Skeletal muscle tissue (tissue), 4 donors: ENCODE data around the gene FDXR. TPM values are rescaled to one million over a fixed set of nuclear protein-coding genes. Genes with fewer than 3 reads are reported as not detected.
A peak's percentile ranks its signal among the peaks of the same experiment; 100 is the strongest.

ENCODE experiments used
- H3K27ac ChIP-seq: one replicate; pipeline ENCODE4 v1.7.0; 2013; ENCODE audit warnings: mild to moderate bottlenecking, low read depth, low read length, inconsistent platforms
- H3K27me3 ChIP-seq, 3 donors: one replicate each; pipeline ENCODE4 v1.7.0; 2013; ENCODE audit warnings: low read length in 3 of 3; ENCODE audit not compliant: control insufficient read depth in 3 of 3, insufficient read depth in 3 of 3
- H3K36me3 ChIP-seq, 3 donors: one replicate each; pipeline ENCODE4 v1.7.0; 2013; ENCODE audit warnings: low read length in 3 of 3; ENCODE audit not compliant: control insufficient read depth in 3 of 3, insufficient read depth in 3 of 3
- H3K4me1 ChIP-seq, 3 donors: one replicate each; pipeline ENCODE4 v1.7.0; 2013; ENCODE audit warnings: low read length in 3 of 3, mild to moderate bottlenecking in 3 of 3; ENCODE audit not compliant: control insufficient read depth in 3 of 3, insufficient read depth in 3 of 3
- H3K4me3 ChIP-seq, 3 donors: one replicate each; pipeline ENCODE4 v1.7.0; 2013; ENCODE audit warnings: low read length in 3 of 3
- H3K9ac ChIP-seq, 3 donors: one replicate each; pipeline ENCODE4 v1.7.0; 2013; ENCODE audit warnings: low read length in 3 of 3, mild to moderate bottlenecking in 3 of 3, moderate library complexity in 2 of 3, low read depth in 1 of 3
- H3K9me3 ChIP-seq, 3 donors: one replicate each; pipeline ENCODE4 v1.7.0; 2013; ENCODE audit warnings: low read length in 3 of 3; ENCODE audit not compliant: control insufficient read depth in 3 of 3
- total RNA-seq: library from RNA; depleted of rRNA; stranded (reverse); fragments of >200 nt; gene quantifications from one replicate; pipeline ENCODE4 v1.2.3, GENCODE V29; 2014
- donor health status: Osteomylitis.

Gene FDXR
- total RNA-seq, 1 donor from 2014 or later, result 3.7 TPM

GRCh38 chr17:74860229-74860871 lies 12.4 kb downstream of the FDXR start:
- Histone ChIP-seq H3K27ac (no peak overlapping the region), H3K9me3 (no peaks in the 10 kb centered on the region), H3K4me3 (peak overlapping the region in 2 of 3 donors; percentile 29 to 48), H3K27me3 (peaks cover 49 to 52% (median 49%) of the 10 kb centered on the region in 3 donors), H3K36me3 (no peaks in the 10 kb centered on the region), H3K4me1 (peaks cover 11 to 21% (median 16%) of the 10 kb centered on the region in 3 donors), H3K9ac (peak overlapping the region in 1 of 3 donors; percentile 16)

- H3K27me3 ChIP-seq, result peaks cover 56 to 59% (median 56%) of the 10 kb centered on the region in 3 donors
- H3K4me3 ChIP-seq, result peak within 1 kb of the TSS in 2 of 3 donors; percentile 29 to 48
- no peaks in the 10 kb centered on the region for H3K9me3 ChIP-seq
- peaks cover 11 to 19% (median 16%) of the 10 kb centered on the region in 3 donors for H3K4me1 ChIP-seq
- peak within 1 kb of the TSS in 1 of 3 donors; percentile 16 for H3K9ac ChIP-seq
- H3K36me3 ChIP-seq, result no peaks in the 10 kb centered on the region
- H3K27ac ChIP-seq, result no peak within 1 kb of the TSS
Observed at GRCh38 chr17:74859459-74860228, 13.2 kb downstream of the FDXR start, which contains the start of gene GRIN2C. Gene GRIN2C (minus strand): TSS chr17:74859885. CDS start chr17:74855092, 4,793 bp downstream.

- H3K27me3 ChIP-seq, result peaks cover 64 to 67% (median 64%) of the 10 kb centered on the region in 3 donors
- no peak overlapping the region for H3K9ac ChIP-seq
- H3K27ac ChIP-seq, result no peak overlapping the region
- H3K36me3 ChIP-seq, result no peaks in the 10 kb centered on the region
- H3K9me3 ChIP-seq, result no peaks in the 10 kb centered on the region
- no peak overlapping the region for H3K4me3 ChIP-seq
- peaks cover 11 to 18% (median 16%) of the 10 kb centered on the region in 3 donors for H3K4me1 ChIP-seq
Observed at GRCh38 chr17:74858672-74859458, 13.9 kb downstream of the FDXR start.

GRCh38 chr17:74857191-74857590 lies 15.6 kb downstream of the FDXR start:
- peaks cover 72 to 75% (median 75%) of the 10 kb centered on the region in 3 donors for H3K27me3 ChIP-seq
- H3K4me1 ChIP-seq, result peaks cover 8 to 15% (median 12%) of the 10 kb centered on the region in 3 donors
- no peak overlapping the region for H3K9ac ChIP-seq
- no peak overlapping the region for H3K27ac ChIP-seq
- no peaks in the 10 kb centered on the region for H3K9me3 ChIP-seq
- H3K36me3 ChIP-seq, result no peaks in the 10 kb centered on the region
- H3K4me3 ChIP-seq, result no peak overlapping the region

- H3K4me3 ChIP-seq, result no peak overlapping the region
- H3K27ac ChIP-seq, result no peak overlapping the region
- no peaks in the 10 kb centered on the region for H3K36me3 ChIP-seq
- peaks cover 76 to 78% (median 78%) of the 10 kb centered on the region in 3 donors for H3K27me3 ChIP-seq
- H3K9me3 ChIP-seq, result no peaks in the 10 kb centered on the region
- H3K4me1 ChIP-seq, result peaks cover 3 to 11% (median 7%) of the 10 kb centered on the region in 3 donors
- H3K9ac ChIP-seq, result no peak overlapping the region
Observed at GRCh38 chr17:74856112-74856511, 16.7 kb downstream of the FDXR start.

- no peak overlapping the region for H3K27ac ChIP-seq
- H3K9ac ChIP-seq, result no peak overlapping the region
- peaks cover 0 to 1% (median 0%) of the 10 kb centered on the region in 3 donors for H3K36me3 ChIP-seq
- no peaks in the 10 kb centered on the region for H3K9me3 ChIP-seq
- H3K4me3 ChIP-seq, result no peak overlapping the region
- peaks cover 0 to 4% (median 0%) of the 10 kb centered on the region in 3 donors for H3K4me1 ChIP-seq
- peaks cover 76 to 78% (median 78%) of the 10 kb centered on the region in 3 donors for H3K27me3 ChIP-seq
Observed at GRCh38 chr17:74855323-74855722, 17.5 kb downstream of the FDXR start.

- H3K4me1 ChIP-seq, result peaks cover 0 to 4% (median 0%) of the 10 kb centered on the region in 3 donors
- no peak overlapping the region for H3K4me3 ChIP-seq
- no peak overlapping the region for H3K9ac ChIP-seq
- H3K36me3 ChIP-seq, result peaks cover 0 to 3% (median 0%) of the 10 kb centered on the region in 3 donors
- H3K9me3 ChIP-seq, result no peaks in the 10 kb centered on the region
- no peak overlapping the region for H3K27ac ChIP-seq
- H3K27me3 ChIP-seq, result peaks cover 77 to 79% (median 77%) of the 10 kb centered on the region in 3 donors
Observed at GRCh38 chr17:74854792-74855191, 18.0 kb downstream of the FDXR start.

- Histone ChIP-seq H3K9ac (no peak overlapping the region), H3K27ac (no peak overlapping the region), H3K36me3 (peaks cover 0 to 3% (median 0%) of the 10 kb centered on the region in 3 donors), H3K4me1 (peaks cover 0 to 4% (median 0%) of the 10 kb centered on the region in 3 donors), H3K27me3 (peaks cover 72 to 76% (median 75%) of the 10 kb centered on the region in 3 donors), H3K4me3 (no peak overlapping the region), H3K9me3 (no peaks in the 10 kb centered on the region)
Observed at GRCh38 chr17:74853669-74854068, 19.1 kb downstream of the FDXR start.

- Histone ChIP-seq H3K27me3 (peaks cover 70 to 74% (median 73%) of the 10 kb centered on the region in 3 donors), H3K4me3 (no peak overlapping the region), H3K4me1 (peaks cover 0 to 4% (median 0%) of the 10 kb centered on the region in 3 donors), H3K36me3 (peaks cover 0 to 3% (median 0%) of the 10 kb centered on the region in 3 donors), H3K9me3 (no peaks in the 10 kb centered on the region), H3K27ac (no peak overlapping the region), H3K9ac (no peak overlapping the region)
Observed at GRCh38 chr17:74853048-74853397, 19.8 kb downstream of the FDXR start.
